HCT116 (cell line): ENCODE data around the gene GALNT5. TPM values are rescaled to one million over a fixed set of nuclear protein-coding genes. Genes with fewer than 3 reads are reported as not detected.

ENCODE experiments used
- ATAC-seq: fragments of 200-7000 bp; cut with Tn5 transposase; 2 replicates; pipeline ENCODE4 v1.9.1; 2020; ENCODE audit warnings: mild to moderate bottlenecking, moderate library complexity
- BruUV-seq: library from RNA; stranded (reverse); fragments of 400-500 nt; replicated peaks from 2 replicates; lab custom pipeline; 2021; lab: Mats Ljungman, UMichigan
- CTCF ChIA-PET: fragments of 300-600 bp; sonication (Branson Sonifier 250); formaldehyde crosslinking; loops from one replicate; lab custom pipeline; 2021; ENCODE audit warnings: antibody characterized with exemption; lab: Charles Lee
- POLR2A ChIA-PET: fragments of 300-600, 350-600 bp; sonication (Branson Sonifier 250); formaldehyde crosslinking; loops from one replicate; lab custom pipeline; 2021; ENCODE audit warnings: antibody characterized with exemption; lab: Charles Lee
- RAD21 ChIA-PET, 2 experiments: fragments of 300-600 bp; sonication (Branson Sonifier 250); formaldehyde crosslinking; loops; one replicate each; lab custom pipeline; 2023; ENCODE audit warnings: low total read pairs in 2 of 2; ENCODE audit not compliant: uncharacterized antibody in 2 of 2, unreplicated experiment in 2 of 2, low non-redundant PET in 1 of 2; lab: Charles Lee
- DNase-seq: peaks from one replicate; pipeline ENCODE4 v3.0.0-alpha.2; 2010; ENCODE audit warnings: low read depth, low spot score
- H2AFZ ChIP-seq: fragments of 200-600 bp; shearing (Covaris generic), sonication (generic); 2 replicates; pipeline ENCODE4 v1.6.1; 2017; ENCODE audit warnings: low read depth, mixed run types, mixed read lengths, antibody characterized with exemption, low read length; ENCODE audit not compliant: poor library complexity, severe bottlenecking
- H3K27ac ChIP-seq: 2 replicates; pipeline ENCODE4 v1.5.1; 2012; ENCODE audit warnings: low read depth, low read length
- H3K27me3 ChIP-seq: fragments of 200-600 bp; sonication (generic); 2 replicates; pipeline ENCODE4 v1.6.1; 2016; ENCODE audit warnings: mixed run types, low read length, mixed read lengths; ENCODE audit not compliant: insufficient read depth
- H3K36me3 ChIP-seq, 2 experiments: fragments of 200-500 bp in 1 of 2; fragments of 200-600 bp in 1 of 2; sonication (Bioruptor generic) in 1 of 2; sonication (generic) in 1 of 2; 2 replicates each; pipeline versions ENCODE4 v1.5.1 to v1.6.1; 2014 to 2016; ENCODE audit warnings: low read length in 2 of 2, inconsistent platforms in 1 of 2, mixed read lengths in 1 of 2, mixed run types in 1 of 2; ENCODE audit not compliant: insufficient read depth in 2 of 2, control insufficient read depth in 1 of 2
- H3K4me1 ChIP-seq, 2 experiments: fragments of 200-600 bp in 1 of 2; sonication (generic) in 1 of 2; 2 replicates each; pipeline versions ENCODE4 v1.5.1 to v1.6.1; 2012 to 2017; ENCODE audit warnings: low read length in 2 of 2, inconsistent platforms in 1 of 2, mild to moderate bottlenecking in 1 of 2, mixed read lengths in 1 of 2, mixed run types in 1 of 2, moderate library complexity in 1 of 2; ENCODE audit not compliant: insufficient read depth in 2 of 2, control insufficient read depth in 1 of 2
- H3K4me2 ChIP-seq: fragments of 200-600 bp; sonication (generic); 2 replicates; pipeline ENCODE4 v1.6.1; 2017; ENCODE audit warnings: mixed run types, low read length, mixed read lengths
- H3K4me3 ChIP-seq, 2 experiments: fragments of 200-600 bp in 1 of 2; sonication (generic) in 1 of 2; replicated peaks in 1 of 2; 2 replicates each; pipeline ENCODE4 v1.5.1; 2011 to 2016; ENCODE audit warnings: low read length in 2 of 2, control low read depth in 1 of 2, low read depth in 1 of 2, mild to moderate bottlenecking in 1 of 2, mixed read lengths in 1 of 2, mixed run types in 1 of 2
- H3K79me2 ChIP-seq: fragments of 200-600 bp; sonication (generic); 2 replicates; pipeline ENCODE4 v1.6.1; 2017; ENCODE audit warnings: mild to moderate bottlenecking, mixed run types, low read length, moderate library complexity, mixed read lengths; ENCODE audit not compliant: insufficient read depth
- H3K9ac ChIP-seq: fragments of 200-600 bp; sonication (generic); 2 replicates; pipeline ENCODE4 v1.6.1; 2016; ENCODE audit warnings: low read length, mixed read lengths
- H3K9me2 ChIP-seq: fragments of 200-600 bp; sonication (generic), shearing (Covaris generic); 2 replicates; pipeline ENCODE4 v1.6.1; 2017; ENCODE audit warnings: mixed run types, mild to moderate bottlenecking, moderate library complexity; ENCODE audit not compliant: insufficient read depth
- H3K9me3 ChIP-seq, 2 experiments: fragments of 200-500 bp in 1 of 2; fragments of 200-600 bp in 1 of 2; sonication (Bioruptor generic) in 1 of 2; sonication (generic) in 1 of 2; 2 replicates each; pipeline ENCODE4 v1.6.1; 2014 to 2017; ENCODE audit warnings: low read length in 2 of 2, mixed read lengths in 2 of 2, inconsistent platforms in 1 of 2, low read depth in 1 of 2, mild to moderate bottlenecking in 1 of 2, mixed run types in 1 of 2, moderate library complexity in 1 of 2; ENCODE audit not compliant: control insufficient read depth in 1 of 2, insufficient read depth in 1 of 2
- H4K20me1 ChIP-seq: fragments of 200-600 bp; sonication (generic), shearing (Covaris generic); 2 replicates; pipeline ENCODE4 v1.6.1; 2017; ENCODE audit warnings: mixed run types, mild to moderate bottlenecking, moderate library complexity; ENCODE audit not compliant: insufficient read depth
- EGR1 ChIP-seq: IDR thresholded peaks from 2 replicates; pipeline ENCODE4 v1.6.1; 2012; ENCODE audit warnings: low read depth
- ELF1 ChIP-seq: IDR thresholded peaks from 2 replicates; pipeline ENCODE4 v1.6.1; 2012; ENCODE audit warnings: low read depth, borderline replicate concordance
- EZH2 ChIP-seq: fragments of 200-600 bp; sonication (generic); IDR thresholded peaks from 2 replicates; pipeline ENCODE4 v1.6.1; 2017; ENCODE audit warnings: antibody characterized with exemption, mixed run types
- EZH2phosphoT487 ChIP-seq: fragments of 200-600 bp; IDR thresholded peaks from 2 replicates; pipeline ENCODE4 v1.6.1; 2018; ENCODE audit warnings: antibody characterized with exemption, borderline replicate concordance
- FOSL1 ChIP-seq: IDR thresholded peaks from 2 replicates; pipeline ENCODE4 v1.6.1; 2012; ENCODE audit warnings: low read depth
- POLR2AphosphoS5 ChIP-seq: IDR thresholded peaks from 2 replicates; pipeline ENCODE4 v1.6.1; 2011; ENCODE audit warnings: mild to moderate bottlenecking, low read depth, low read length, moderate library complexity
- SP1 ChIP-seq: IDR thresholded peaks from 2 replicates; pipeline ENCODE4 v1.6.1; 2012; ENCODE audit warnings: low read depth
- SRF ChIP-seq: IDR thresholded peaks from 2 replicates; pipeline ENCODE4 v1.6.1; 2012; ENCODE audit warnings: low read depth
- TCF7L2 ChIP-seq: IDR thresholded peaks from 2 replicates; pipeline ENCODE4 v1.7.0; 2011; ENCODE audit warnings: borderline replicate concordance, inconsistent platforms; ENCODE audit not compliant: insufficient read depth, insufficient read length; ENCODE audit errors: extremely low read depth
- YY1 ChIP-seq: IDR thresholded peaks from 2 replicates; pipeline ENCODE4 v1.6.1; 2011; ENCODE audit warnings: low read length, low read depth, moderate library complexity, mild to moderate bottlenecking; ENCODE audit not compliant: insufficient replicate concordance; ENCODE audit errors: extremely low read depth
- ZBTB33 ChIP-seq: IDR thresholded peaks from 2 replicates; pipeline ENCODE4 v1.6.1; 2011; ENCODE audit warnings: mild to moderate bottlenecking, low read length, moderate library complexity; ENCODE audit not compliant: insufficient replicate concordance; ENCODE audit errors: extremely low read depth
- ZFX ChIP-seq: fragments of 450-650 bp; IDR thresholded peaks from 2 replicates; pipeline ENCODE4 v1.6.1; 2017
- ZNF274 ChIP-seq: fragments of 200-500 bp; sonication (Bioruptor generic); IDR thresholded peaks from 2 replicates; pipeline ENCODE4 v1.6.1; 2014; ENCODE audit warnings: mild to moderate bottlenecking, low read depth, low read length, inconsistent platforms
- intact Hi-C: fragments of 100-400 bp; cut with micrococcal nuclease; formaldehyde crosslinking; loops from 2 replicates; pipeline ENCODE4 v1.10.0; 2022
- total RNA-seq: library from RNA; stranded (reverse); gene quantifications from one replicate; pipeline ENCODE4 v1.2.1, GENCODE V29; 2021; ENCODE audit not compliant: unreplicated experiment
- TF ChIP-seq, protein P1 (sequence below): IDR thresholded peaks from 2 replicates; pipeline ENCODE4 v1.6.1; 2012; ENCODE audit warnings: low read depth
- TF ChIP-seq, protein P2 (sequence below): IDR thresholded peaks from 2 replicates; pipeline ENCODE4 v1.6.1; 2012
- TF ChIP-seq, protein P3 (sequence below): IDR thresholded peaks from 2 replicates; pipeline ENCODE4 v1.6.1; 2012

The GALNT5 gene
- total RNA-seq, 1 experiment from 2014 or later: 3.9 TPM

GRCh38 chr2:157255746-157256145, 1.8 kb upstream of the GALNT5 start:
- no TSS peak for BruUV-seq
- POLR2A ChIA-PET: no interaction called here
- ATAC-seq (no peak), DNase-seq (no peak)
- H3K4me3 ChIP-seq: no peak overlapping the region
- TF ChIP-seq SRF (no peak), ZBTB33 (no peak), POLR2AphosphoS5 (no peak), EZH2phosphoT487 (no peak), SP1 (no peak), YY1 (no peak), EGR1 (no peak), FOSL1 (no peak), ELF1 (no peak), ZFX (no peak), TCF7L2 (no peak), ZNF274 (no peak), EZH2 (no peak)
- TF ChIP-seq, protein P1, sequence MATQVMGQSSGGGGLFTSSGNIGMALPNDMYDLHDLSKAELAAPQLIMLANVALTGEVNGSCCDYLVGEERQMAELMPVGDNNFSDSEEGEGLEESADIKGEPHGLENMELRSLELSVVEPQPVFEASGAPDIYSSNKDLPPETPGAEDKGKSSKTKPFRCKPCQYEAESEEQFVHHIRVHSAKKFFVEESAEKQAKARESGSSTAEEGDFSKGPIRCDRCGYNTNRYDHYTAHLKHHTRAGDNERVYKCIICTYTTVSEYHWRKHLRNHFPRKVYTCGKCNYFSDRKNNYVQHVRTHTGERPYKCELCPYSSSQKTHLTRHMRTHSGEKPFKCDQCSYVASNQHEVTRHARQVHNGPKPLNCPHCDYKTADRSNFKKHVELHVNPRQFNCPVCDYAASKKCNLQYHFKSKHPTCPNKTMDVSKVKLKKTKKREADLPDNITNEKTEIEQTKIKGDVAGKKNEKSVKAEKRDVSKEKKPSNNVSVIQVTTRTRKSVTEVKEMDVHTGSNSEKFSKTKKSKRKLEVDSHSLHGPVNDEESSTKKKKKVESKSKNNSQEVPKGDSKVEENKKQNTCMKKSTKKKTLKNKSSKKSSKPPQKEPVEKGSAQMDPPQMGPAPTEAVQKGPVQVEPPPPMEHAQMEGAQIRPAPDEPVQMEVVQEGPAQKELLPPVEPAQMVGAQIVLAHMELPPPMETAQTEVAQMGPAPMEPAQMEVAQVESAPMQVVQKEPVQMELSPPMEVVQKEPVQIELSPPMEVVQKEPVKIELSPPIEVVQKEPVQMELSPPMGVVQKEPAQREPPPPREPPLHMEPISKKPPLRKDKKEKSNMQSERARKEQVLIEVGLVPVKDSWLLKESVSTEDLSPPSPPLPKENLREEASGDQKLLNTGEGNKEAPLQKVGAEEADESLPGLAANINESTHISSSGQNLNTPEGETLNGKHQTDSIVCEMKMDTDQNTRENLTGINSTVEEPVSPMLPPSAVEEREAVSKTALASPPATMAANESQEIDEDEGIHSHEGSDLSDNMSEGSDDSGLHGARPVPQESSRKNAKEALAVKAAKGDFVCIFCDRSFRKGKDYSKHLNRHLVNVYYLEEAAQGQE: no peak
- TF ChIP-seq, protein P2, sequence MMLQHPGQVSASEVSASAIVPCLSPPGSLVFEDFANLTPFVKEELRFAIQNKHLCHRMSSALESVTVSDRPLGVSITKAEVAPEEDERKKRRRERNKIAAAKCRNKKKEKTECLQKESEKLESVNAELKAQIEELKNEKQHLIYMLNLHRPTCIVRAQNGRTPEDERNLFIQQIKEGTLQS: no peak
- TF ChIP-seq, protein P3, sequence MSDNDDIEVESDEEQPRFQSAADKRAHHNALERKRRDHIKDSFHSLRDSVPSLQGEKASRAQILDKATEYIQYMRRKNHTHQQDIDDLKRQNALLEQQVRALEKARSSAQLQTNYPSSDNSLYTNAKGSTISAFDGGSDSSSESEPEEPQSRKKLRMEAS: no peak
- RAD21 ChIA-PET: no interaction called here
- CTCF ChIA-PET: no interaction called here
- no peaks in the 10 kb centered on the region for H3K36me3 ChIP-seq
- no peak overlapping the region for H3K27ac ChIP-seq
- H3K4me2 ChIP-seq: no peak overlapping the region
- H3K27me3 ChIP-seq: no peaks in the 10 kb centered on the region
- H3K9me2 ChIP-seq: no peaks in the 10 kb centered on the region
- no peaks in the 10 kb centered on the region for H3K9me3 ChIP-seq
- intact Hi-C loops: no loop called here
- no peak overlapping the region for H3K9ac ChIP-seq
- H4K20me1 ChIP-seq: no peaks in the 10 kb centered on the region
- peaks cover 11% of the 10 kb centered on the region for H3K79me2 ChIP-seq
- H3K4me1 ChIP-seq: peaks cover 17 to 47% of the 10 kb centered on the region in 2 experiments
- H2AFZ ChIP-seq: peak overlapping the region; percentile 70
